K562 (cell line): Measurements from ENCODE around the gene KCNH2. TPM values are rescaled to one million over a fixed set of nuclear protein-coding genes. Genes with fewer than 3 reads are reported as not detected.
A peak's percentile ranks its signal among the peaks of the same experiment; 100 is the strongest.

Experiments used
- ATAC-seq: fragments of 200-7000 bp; cut with Tn5 transposase; 3 replicates; pipeline ENCODE4 v1.9.1; 2020; ENCODE audit warnings: moderate library complexity
- BruUV-seq: library from RNA; stranded (reverse); fragments of 400-500 nt; replicated peaks from 2 replicates; lab custom pipeline; 2021; lab: Mats Ljungman, UMichigan
- CTCF ChIA-PET: fragments of 300-600 bp; formaldehyde crosslinking; extraction: SDS; loops from one replicate; lab custom pipeline; 2021; ENCODE audit warnings: low intra/inter-chr PET ratio; lab: Yijun Ruan, JAX
- POLR2A ChIA-PET: fragments of 300-600, 350-650 bp; sonication (Branson Sonifier 250); formaldehyde crosslinking; extraction: SDS; loops from one replicate; lab custom pipeline; 2021; ENCODE audit warnings: antibody characterized with exemption, inconsistent platforms; lab: Yijun Ruan, JAX
- DNase-seq, 4 experiments: peaks; one replicate each; pipeline versions ENCODE4 v3.0.0 to v3.0.0-alpha.2; 2011 to 2018; ENCODE audit warnings: low spot score in 3 of 4, mixed read lengths in 3 of 4; ENCODE audit errors: extremely low read depth in 1 of 4
- FAIRE-seq: peaks from 2 replicates; lab custom pipeline; 2011; peaks lifted over from hg19 to GRCh38; lab: Jason Lieb, UNC
- H2AFZ ChIP-seq: 2 replicates; pipeline ENCODE4 v1.6.0; 2011; ENCODE audit warnings: low read depth, low read length, control low read depth, inconsistent platforms
- H3K27ac ChIP-seq: fragments of 200-600 bp; 3 replicates; pipeline ENCODE4 v1.8.0; 2011; ENCODE audit warnings: low read depth, mild to moderate bottlenecking, control low read depth, inconsistent platforms, low read length, moderate library complexity, mixed read lengths; ENCODE audit errors: extremely low read depth
- H3K27me3 ChIP-seq, 2 experiments: fragments of 300-600 bp in 1 of 2; 2 replicates in 1 of 2; 3 replicates in 1 of 2; pipeline versions ENCODE4 v1.6.0 to v1.8.0; 2011; ENCODE audit warnings: inconsistent platforms in 2 of 2, low read length in 2 of 2, mild to moderate bottlenecking in 1 of 2, mixed read lengths in 1 of 2, moderate library complexity in 1 of 2; ENCODE audit not compliant: control insufficient read depth in 2 of 2, insufficient read depth in 2 of 2
- H3K36me3 ChIP-seq: fragments of 300-600 bp; 3 replicates; pipeline ENCODE4 v1.8.0; 2011; ENCODE audit warnings: mild to moderate bottlenecking, low read length, inconsistent platforms; ENCODE audit not compliant: control insufficient read depth, insufficient read depth
- H3K4me1 ChIP-seq, 2 experiments: fragments of 200-600 bp in 1 of 2; replicated peaks in 1 of 2; 2 replicates in 1 of 2; 3 replicates in 1 of 2; pipeline versions ENCODE4 v1.5.1 to v1.8.0; 2011; ENCODE audit warnings: inconsistent platforms in 2 of 2, low read length in 2 of 2, mild to moderate bottlenecking in 1 of 2, mixed read lengths in 1 of 2, moderate library complexity in 1 of 2; ENCODE audit not compliant: control insufficient read depth in 2 of 2, insufficient read depth in 2 of 2
- H3K4me2 ChIP-seq: 2 replicates; pipeline ENCODE4 v1.6.1; 2011; ENCODE audit warnings: low read length, control low read depth, inconsistent platforms, mixed read lengths; ENCODE audit not compliant: insufficient read depth
- H3K4me3 ChIP-seq: fragments of 200-600 bp; sonication (generic), shearing (Covaris generic); 2 replicates; pipeline ENCODE4 v1.5.1; 2016; ENCODE audit warnings: control low read depth, inconsistent platforms
- H3K79me2 ChIP-seq: fragments of 200-600 bp; 3 replicates; pipeline ENCODE4 v1.8.0; 2011; ENCODE audit warnings: low read length, inconsistent platforms; ENCODE audit not compliant: control insufficient read depth, insufficient read depth
- H3K9ac ChIP-seq, 2 experiments: 2 replicates each; pipeline versions ENCODE4 v1.6.0 to v1.6.1; 2011; ENCODE audit warnings: low read depth in 2 of 2, low read length in 2 of 2, control low read depth in 1 of 2, inconsistent platforms in 1 of 2, mild to moderate bottlenecking in 1 of 2, mixed read lengths in 1 of 2; ENCODE audit not compliant: insufficient read depth in 1 of 2
- H3K9me1 ChIP-seq: one replicate; pipeline ENCODE4 v1.6.0; 2011; ENCODE audit warnings: inconsistent platforms, mild to moderate bottlenecking, low read length, moderate library complexity; ENCODE audit not compliant: control insufficient read depth, insufficient read depth
- H3K9me3 ChIP-seq: replicated peaks from 2 replicates; pipeline ENCODE4 v1.5.1; 2011; ENCODE audit warnings: low read depth, low read length, inconsistent platforms; ENCODE audit not compliant: control insufficient read depth, insufficient read depth
- H4K20me1 ChIP-seq: replicated peaks from 2 replicates; pipeline ENCODE4 v1.6.1; 2011; ENCODE audit warnings: low read length, inconsistent platforms, mixed read lengths; ENCODE audit not compliant: control insufficient read depth, insufficient read depth
- CREB3 ChIP-seq: fragments of 450-650 bp; conservative IDR thresholded peaks from 2 replicates; pipeline ENCODE4 v1.6.1; 2016; ENCODE audit warnings: missing genetic modification characterization, low read depth, mild to moderate bottlenecking, missing compliant biosample characterization, moderate library complexity
- DPF2 ChIP-seq: fragments of 450-650 bp; IDR thresholded peaks from 2 replicates; pipeline ENCODE4 v1.6.1; 2016
- ELF4 ChIP-seq: fragments of 450-650 bp; formaldehyde crosslinking; IDR thresholded peaks from 2 replicates; pipeline ENCODE4 v1.4.0; 2022; ENCODE audit warnings: missing genetic modification characterization
- HCFC1 ChIP-seq: IDR thresholded peaks from 2 replicates; pipeline ENCODE4 v1.6.1; 2012; ENCODE audit warnings: low read depth, low read length, improper control_type of control experiment
- KLF10 ChIP-seq: fragments of 250-450 bp; sonication (Bioruptor Pico); IDR thresholded peaks from 2 replicates; pipeline ENCODE4 v1.6.1; 2021; ENCODE audit warnings: matching md5 sums
- MAX ChIP-seq: sonication (generic); formaldehyde crosslinking; IDR thresholded peaks from 2 replicates; pipeline ENCODE4 v1.9.0; 2022; ENCODE audit warnings: mild to moderate bottlenecking, missing genetic modification reagents
- ZNF407 ChIP-seq: fragments of 450-650 bp; IDR thresholded peaks from 2 replicates; pipeline ENCODE4 v1.6.1; 2016; ENCODE audit warnings: low read depth
- WGBS: fragments of 100-300 bp; shearing (Covaris generic); methylation state at CpG from one replicate; pipeline ENCODE4 v1.1.6; 2016; ENCODE audit warnings: low coverage, mixed read lengths; ENCODE audit not compliant: insufficient coverage; ENCODE audit errors: missing lambda C conversion rate; 5-methylcytosine and 5-hydroxymethylcytosine counted together
- in situ Hi-C: fragments of 300-500 bp; cut with MboI; formaldehyde crosslinking; loops from 4 replicates; pipeline ENCODE4 v1.15.0; 2018; ENCODE audit warnings: inconsistent platforms, mixed read lengths
- intact Hi-C: fragments of 100-400 bp; cut with micrococcal nuclease; formaldehyde crosslinking; loops from 2 replicates; pipeline ENCODE4 v1.14.2; 2022
- polyA plus RNA-seq, 8 experiments: library from polyadenylated mRNA; depleted of rRNA in 4 of 8; stranded (reverse) in 5 of 8; unstranded in 3 of 8; fragments of >200 nt; fragmentation: Nextera tagmentation in 2 of 8; fragmentation: Illumina TruSeq in 1 of 8; extraction: Ambion mirVana in 2 of 8; extraction: Trizol in 1 of 8; gene quantifications; 2 replicates each; pipeline versions ENCODE4 v1.2.1 to v1.2.3, GENCODE V29; 2011 to 2014; ENCODE audit warnings: inconsistent platforms in 1 of 8, missing spikeins in 1 of 8
- total RNA-seq, 7 experiments: library from RNA; depleted of rRNA in 6 of 7; stranded (reverse); fragments of >200 nt in 6 of 7; fragmentation: Illumina TruSeq in 2 of 7; extraction: Trizol in 2 of 7; gene quantifications; 2 replicates each; pipeline versions ENCODE4 v1.2.1 to v1.2.3, GENCODE V29; 2011 to 2021; ENCODE audit warnings: low replicate concordance in 1 of 7

Gene KCNH2
- total and polyA plus RNA-seq, 9 of the 15 experiments (the other 6 are each of a cell fraction or from before 2014, with no cell fraction given) = 18.1 to 368 (median 218) TPM

GRCh38 chr7:150963707-150964559, 14.2 kb downstream of the KCNH2 start (continued):
- 0 out of 2 replicates have a peak, but pooled peaks have one; percentile 44 for TF ChIP-seq CREB3
- TF ChIP-seq ELF4 (CRISPR knock-in tag) = no peak
- TF ChIP-seq HCFC1 = no peak
- TF ChIP-seq MAX (CRISPR knock-in tag) = no peak
- no peak for TF ChIP-seq KLF10 (CRISPR knock-in tag)

GRCh38 chr7:150962553-150963399, 15.3 kb downstream of the KCNH2 start:
- in situ Hi-C loops = no loop called here
- Histone ChIP-seq H4K20me1 (no peaks in the 10 kb centered on the region), H3K4me1 (peaks cover 77 to 80% of the 10 kb centered on the region in 2 experiments), H2AFZ (peak overlapping the region; percentile 81), H3K4me3 (no peak overlapping the region), H3K9me3 (no peaks in the 10 kb centered on the region), H3K36me3 (peaks cover 19% of the 10 kb centered on the region; the same call in 2 of the 3 replicates), H3K79me2 (peaks cover 59% of the 10 kb centered on the region), H3K4me2 (peak overlapping the region; percentile 52), H3K27ac (peak overlapping the region; percentile 99), H3K9ac (peak overlapping the region; percentile 82 to 89), H3K27me3 (no peaks in the 10 kb centered on the region), H3K9me1 (no peaks in the 10 kb centered on the region)
- 32% methylated on average over 21 of the region's 23 CpGs for WGBS
- peak; percentile 81 to 92 (median 86) for DNase-seq
- intact Hi-C loops = loop anchor here (1.0 to 10.0 kb wide), 4 partner anchors 14 to 212 kb away; no protein-coding TSS in a partner anchor
- BruUV-seq = no TSS peak
- FAIRE-seq = peak; percentile 46
- peak; percentile 79 for ATAC-seq
- ChIA-PET POLR2A (interaction anchor here (0.6 to 2.0 kb wide), 19 partner anchors 8 to 1756 kb away, joined by 3 to 11 read pairs (median 4); no protein-coding TSS in a partner anchor), CTCF (interaction anchor here (0.6 to 4.3 kb wide), 14 partner anchors 21 to 209 kb away, joined by 3 to 27 read pairs (median 6); partner anchors contain the start of genes ABCB8 and GBX1)
- TF ChIP-seq DPF2 = no peak
- TF ChIP-seq ZNF407 = no peak
